K562 (cell line): Measurements from ENCODE around the gene STX12. TPM values are rescaled to one million over a fixed set of nuclear protein-coding genes. Genes with fewer than 3 reads are reported as not detected.
A peak's percentile ranks its signal among the peaks of the same experiment; 100 is the strongest.

ENCODE experiments used
- CBX5 ChIP-seq: IDR thresholded peaks from 2 replicates; pipeline ENCODE4 v1.6.1; 2014; ENCODE audit warnings: low read depth, borderline replicate concordance
- CREB1 ChIP-seq, 2 experiments: sonication (generic) in 1 of 2; formaldehyde crosslinking in 1 of 2; IDR thresholded peaks; 2 replicates each; pipeline versions ENCODE4 v1.6.1 to v1.8.0; 2012 to 2022; ENCODE audit warnings: inconsistent platforms in 1 of 2, mild to moderate bottlenecking in 1 of 2, missing genetic modification reagents in 1 of 2, moderate library complexity in 1 of 2
- CREM ChIP-seq: IDR thresholded peaks from 2 replicates; pipeline ENCODE4 v1.6.1; 2014; ENCODE audit warnings: antibody characterized with exemption, low read depth
- MTA1 ChIP-seq: fragments of 450-650 bp; IDR thresholded peaks from 2 replicates; pipeline ENCODE4 v1.6.1; 2017; ENCODE audit warnings: borderline replicate concordance
- NELFE ChIP-seq: IDR thresholded peaks from 2 replicates; pipeline ENCODE4 v1.6.1; 2011; ENCODE audit warnings: mild to moderate bottlenecking; ENCODE audit not compliant: insufficient read depth, insufficient read length
- SPI1 ChIP-seq: IDR thresholded peaks from 2 replicates; pipeline ENCODE4 v1.6.1; 2011; ENCODE audit warnings: low read depth, low read length, control low read depth, borderline replicate concordance
- TAL1 ChIP-seq: fragments of 450-650 bp; IDR thresholded peaks from 2 replicates; pipeline ENCODE4 v1.6.1; 2016; ENCODE audit warnings: mild to moderate bottlenecking
- TARDBP ChIP-seq: fragments of 450-650 bp; IDR thresholded peaks from 2 replicates; pipeline ENCODE4 v1.6.1; 2016
- TCF7L2 ChIP-seq: fragments of 150-350 bp; IDR thresholded peaks from 2 replicates; pipeline ENCODE4 v1.6.1; 2016; ENCODE audit warnings: low read depth, mild to moderate bottlenecking, low read length, moderate library complexity
- THAP12 ChIP-seq: fragments of 250-450 bp; sonication (Bioruptor Pico); IDR thresholded peaks from 2 replicates; pipeline ENCODE4 v1.9.0; 2021; ENCODE audit warnings: mild to moderate bottlenecking, inconsistent platforms
- ZFP1 ChIP-seq: fragments of 450-650 bp; formaldehyde crosslinking; IDR thresholded peaks from 2 replicates; pipeline ENCODE4 v1.4.0; 2020; ENCODE audit warnings: mild to moderate bottlenecking, mixed read lengths
- ZNF124 ChIP-seq: sonication (generic); formaldehyde crosslinking; IDR thresholded peaks from 2 replicates; pipeline ENCODE4 v1.8.1; 2022; ENCODE audit warnings: missing genetic modification reagents
- ZNF318 ChIP-seq, 2 experiments: fragments of 450-650 bp; IDR thresholded peaks; 2 replicates each; pipeline ENCODE4 v1.6.1; 2016; ENCODE audit warnings: mild to moderate bottlenecking in 2 of 2, borderline replicate concordance in 1 of 2, low read depth in 1 of 2, moderate library complexity in 1 of 2
- ZNF444 ChIP-seq: fragments of 250-450 bp; sonication (Bioruptor Pico); IDR thresholded peaks from 2 replicates; pipeline ENCODE4 v1.4.0; 2020; ENCODE audit warnings: mild to moderate bottlenecking, moderate library complexity
- ZNF589 ChIP-seq: fragments of 200-800 bp; sonication (Bioruptor generic); IDR thresholded peaks from 2 replicates; pipeline ENCODE4 v1.6.1; 2016; ENCODE audit warnings: low read depth, missing genetic modification characterization, missing compliant biosample characterization
- ZNF696 ChIP-seq: fragments of 250-450 bp; sonication (Bioruptor Pico); conservative IDR thresholded peaks from 2 replicates; pipeline ENCODE4 v1.4.0; 2020; ENCODE audit warnings: mild to moderate bottlenecking, moderate library complexity
- polyA plus RNA-seq, 8 experiments: library from polyadenylated mRNA; depleted of rRNA in 4 of 8; stranded (reverse) in 5 of 8; unstranded in 3 of 8; fragments of >200 nt; fragmentation: Nextera tagmentation in 2 of 8; fragmentation: Illumina TruSeq in 1 of 8; extraction: Ambion mirVana in 2 of 8; extraction: Trizol in 1 of 8; gene quantifications; 2 replicates each; pipeline versions ENCODE4 v1.2.1 to v1.2.3, GENCODE V29; 2011 to 2014; ENCODE audit warnings: inconsistent platforms in 1 of 8, missing spikeins in 1 of 8
- total RNA-seq, 7 experiments: library from RNA; depleted of rRNA in 6 of 7; stranded (reverse); fragments of >200 nt in 6 of 7; fragmentation: Illumina TruSeq in 2 of 7; extraction: Trizol in 2 of 7; gene quantifications; 2 replicates each; pipeline versions ENCODE4 v1.2.1 to v1.2.3, GENCODE V29; 2011 to 2021; ENCODE audit warnings: low replicate concordance in 1 of 7

Gene STX12
- total and polyA plus RNA-seq, 9 of the 15 experiments (the other 6 are each of a cell fraction or from before 2014, with no cell fraction given), result 16.9 to 31.3 (median 25.7) TPM

GRCh38 chr1:27862671-27863537 lies 89.9 kb downstream of the STX12 start (continued):
- TF ChIP-seq ZNF318 (IDR thresholded peaks at IDR 0.05; ENCODE audit: borderline replicate concordance in 1 of 2, low read depth in 1 of 2) (no peak), THAP12 (no peak), MTA1 (no peak), ZNF444 (no peak), ZNF589 (0 out of 2 replicates have a peak, but pooled peaks have one; percentile 28), TCF7L2 (no peak), NELFE (no peak), ZFP1 (CRISPR knock-in tag) (no peak), CREB1 (IDR thresholded peaks at IDR 0.05) (no peak), CREB1 (CRISPR knock-in tag; IDR thresholded peaks at IDR 0.05) (no peak), CBX5 (no peak), ZNF124 (no peak), ZNF696 (CRISPR knock-in tag) (no peak), CREM (no peak), TAL1 (no peak), SPI1 (peak; percentile 40; the same call in 1 of the 2 replicates), TARDBP (no peak)
